H1 (cell line): ENCODE measurements around the gene DTNB. TPM values are rescaled to one million over a fixed set of nuclear protein-coding genes. Genes with fewer than 3 reads are reported as not detected.

ENCODE experiments used
- CTCF ChIA-PET: fragments of 300-600 bp; sonication (Branson Sonifier 250); formaldehyde crosslinking; loops from one replicate; lab custom pipeline; 2021; ENCODE audit not compliant: partially characterized antibody; lab: Charles Lee
- POLR2A ChIA-PET: fragments of 300-600 bp; sonication (Branson Sonifier 250); formaldehyde crosslinking; loops from one replicate; lab custom pipeline; 2021; ENCODE audit warnings: inconsistent platforms; ENCODE audit not compliant: partially characterized antibody; lab: Charles Lee
- DNase-seq, 2 experiments: peaks; one replicate each; pipeline versions ENCODE4 v3.0.0 to v3.0.0-alpha.2; 2010 to 2022; ENCODE audit warnings: low spot score in 2 of 2, low read depth in 1 of 2, mixed read lengths in 1 of 2
- FAIRE-seq: peaks from 2 replicates; lab custom pipeline; 2011; peaks lifted over from hg19 to GRCh38; lab: Jason Lieb, UNC
- H2AFZ ChIP-seq: 2 replicates; pipeline ENCODE4 v1.8.1; 2012; ENCODE audit warnings: low read length, inconsistent platforms
- H2AK5ac ChIP-seq: 2 replicates; pipeline ENCODE4 v1.6.1; 2013; ENCODE audit warnings: low read depth, low read length
- H2BK120ac ChIP-seq: replicated peaks from 2 replicates; pipeline ENCODE3; 2013; ENCODE audit warnings: low read depth, low read length, inconsistent platforms
- H2BK12ac ChIP-seq: 2 replicates; pipeline ENCODE4 v1.6.1; 2013; ENCODE audit warnings: low read depth, low read length
- H2BK15ac ChIP-seq: 2 replicates; pipeline ENCODE4 v1.6.1; 2013; ENCODE audit warnings: low read length
- H2BK20ac ChIP-seq: 2 replicates; pipeline ENCODE4 v1.6.1; 2013; ENCODE audit warnings: low read length
- H2BK5ac ChIP-seq: 2 replicates; pipeline ENCODE4 v1.6.1; 2013; ENCODE audit warnings: low read depth, low read length
- H3K14ac ChIP-seq: 2 replicates; pipeline ENCODE4 v1.6.1; 2013; ENCODE audit warnings: inconsistent platforms; ENCODE audit not compliant: insufficient read length
- H3K18ac ChIP-seq: 2 replicates; pipeline ENCODE4 v1.6.1; 2013; ENCODE audit warnings: low read length; ENCODE audit errors: extremely low read depth
- H3K23ac ChIP-seq: 2 replicates; pipeline ENCODE4 v1.6.1; 2013; ENCODE audit warnings: inconsistent platforms; ENCODE audit not compliant: insufficient read length
- H3K23me2 ChIP-seq: 2 replicates; pipeline ENCODE4 v1.6.1; 2013; ENCODE audit warnings: low read depth, low read length
- H3K27ac ChIP-seq: 2 replicates; pipeline ENCODE4 v1.6.1; 2011; ENCODE audit warnings: low read depth, low read length, inconsistent platforms
- H3K27me3 ChIP-seq, 4 experiments: replicated peaks in 1 of 4; 1 replicate in 1 of 4; 2 replicates in 3 of 4; pipeline versions ENCODE4 v1.6.1 to v1.8.1; 2011 to 2013; ENCODE audit warnings: low read length in 3 of 4, mild to moderate bottlenecking in 3 of 4, inconsistent platforms in 2 of 4, mixed read lengths in 2 of 4, moderate library complexity in 1 of 4; ENCODE audit not compliant: control insufficient read depth in 3 of 4, insufficient read depth in 3 of 4; ENCODE audit errors: extremely low read depth in 1 of 4
- H3K36me3 ChIP-seq, 4 experiments: 2 replicates each; pipeline versions ENCODE4 v1.6.1 to v1.8.1; 2011 to 2013; ENCODE audit warnings: mild to moderate bottlenecking in 4 of 4, low read length in 3 of 4, moderate library complexity in 2 of 4, control low read depth in 1 of 4, inconsistent platforms in 1 of 4; ENCODE audit not compliant: insufficient read depth in 4 of 4, control insufficient read depth in 2 of 4
- H3K4ac ChIP-seq: replicated peaks from 2 replicates; pipeline ENCODE3; 2013; ENCODE audit warnings: low read length, low read depth, mixed read lengths, inconsistent platforms; ENCODE audit not compliant: insufficient read length
- H3K4me1 ChIP-seq, 4 experiments: replicated peaks in 1 of 4; 1 replicate in 1 of 4; 2 replicates in 3 of 4; pipeline versions ENCODE4 v1.6.1 to v1.8.1; 2011 to 2013; ENCODE audit warnings: low read length in 3 of 4, inconsistent platforms in 2 of 4, mixed read lengths in 1 of 4; ENCODE audit not compliant: insufficient read depth in 4 of 4, control insufficient read depth in 3 of 4
- H3K4me2 ChIP-seq, 2 experiments: 2 replicates each; pipeline versions ENCODE4 v1.6.1 to v1.8.1; 2011 to 2013; ENCODE audit warnings: low read depth in 2 of 2, low read length in 2 of 2, control low read depth in 1 of 2, inconsistent platforms in 1 of 2, mild to moderate bottlenecking in 1 of 2; ENCODE audit not compliant: insufficient read depth in 1 of 2
- H3K4me3 ChIP-seq, 4 experiments: fragments of 200-600, 300-600 bp in 1 of 4; sonication (generic), shearing (Covaris generic), sonication (Bioruptor Twin) in 1 of 4; 2 replicates each; pipeline versions ENCODE4 v1.5.1 to v1.8.1; 2011 to 2016; ENCODE audit warnings: low read length in 4 of 4, low read depth in 3 of 4, control low read depth in 2 of 4, inconsistent platforms in 2 of 4, mild to moderate bottlenecking in 2 of 4, mixed read lengths in 1 of 4, moderate library complexity in 1 of 4; ENCODE audit not compliant: insufficient read depth in 2 of 4; ENCODE audit errors: extremely low read depth in 1 of 4
- H3K56ac ChIP-seq: replicated peaks from 2 replicates; pipeline ENCODE3; 2013; ENCODE audit warnings: low read depth, mild to moderate bottlenecking, mixed read lengths, low read length, inconsistent platforms; ENCODE audit not compliant: insufficient read length
- H3K79me1 ChIP-seq: 2 replicates; pipeline ENCODE4 v1.6.1; 2013; ENCODE audit warnings: low read depth, low read length, control low read depth
- H3K79me2 ChIP-seq, 2 experiments: 2 replicates each; pipeline versions ENCODE4 v1.6.1 to v1.8.1; 2012 to 2013; ENCODE audit warnings: low read length in 2 of 2, mild to moderate bottlenecking in 2 of 2, inconsistent platforms in 1 of 2; ENCODE audit not compliant: insufficient read depth in 2 of 2, control insufficient read depth in 1 of 2
- H3K9ac ChIP-seq, 4 experiments: replicated peaks in 1 of 4; 1 replicate in 1 of 4; 2 replicates in 3 of 4; pipeline versions ENCODE4 v1.6.1 to v1.8.1; 2011 to 2013; ENCODE audit warnings: low read depth in 3 of 4, low read length in 3 of 4, control low read depth in 2 of 4, mild to moderate bottlenecking in 2 of 4, moderate library complexity in 2 of 4, inconsistent platforms in 1 of 4; ENCODE audit errors: extremely low read depth in 1 of 4
- H3K9me3 ChIP-seq, 2 experiments: 2 replicates each; pipeline versions ENCODE4 v1.6.1 to v1.8.1; 2012 to 2013; ENCODE audit warnings: mild to moderate bottlenecking in 2 of 2, moderate library complexity in 2 of 2, control low read depth in 1 of 2, inconsistent platforms in 1 of 2, low read depth in 1 of 2, low read length in 1 of 2, mixed read lengths in 1 of 2; ENCODE audit not compliant: insufficient read depth in 2 of 2
- H4K20me1 ChIP-seq, 2 experiments: replicated peaks in 1 of 2; 2 replicates each; pipeline versions ENCODE3 to v1.8.1; 2011 to 2013; ENCODE audit warnings: inconsistent platforms in 2 of 2, low read length in 2 of 2, mild to moderate bottlenecking in 1 of 2; ENCODE audit not compliant: insufficient read depth in 2 of 2, control insufficient read depth in 1 of 2
- H4K5ac ChIP-seq: 2 replicates; pipeline ENCODE4 v1.6.1; 2013; ENCODE audit warnings: low read length, low read depth, mixed read lengths, inconsistent platforms; ENCODE audit not compliant: insufficient read length
- H4K8ac ChIP-seq: 2 replicates; pipeline ENCODE4 v1.8.0; 2013; ENCODE audit warnings: mild to moderate bottlenecking, moderate library complexity, low read length, inconsistent platforms; ENCODE audit not compliant: insufficient read depth; ENCODE audit errors: extremely low read depth
- H4K91ac ChIP-seq: replicated peaks from 2 replicates; pipeline ENCODE3; 2013; ENCODE audit warnings: low read length, mixed read lengths, inconsistent platforms; ENCODE audit not compliant: insufficient read length
- CHD2 ChIP-seq: IDR thresholded peaks from 2 replicates; pipeline ENCODE4 v1.6.1; 2012; ENCODE audit warnings: low read length, improper control_type of control experiment
- JUN ChIP-seq: IDR thresholded peaks from 2 replicates; pipeline ENCODE4 v1.6.1; 2011; ENCODE audit warnings: low read depth, mild to moderate bottlenecking, improper control_type of control experiment, low read length
- JUND ChIP-seq: IDR thresholded peaks from 2 replicates; pipeline ENCODE4 v1.6.1; 2011; ENCODE audit warnings: mild to moderate bottlenecking, improper control_type of control experiment, low read length
- SAP30 ChIP-seq: fragments of 300-600 bp; sonication (generic); IDR thresholded peaks from 2 replicates; pipeline ENCODE4 v1.7.1; 2012; ENCODE audit warnings: low read length, moderate library complexity, mild to moderate bottlenecking, inconsistent platforms; ENCODE audit not compliant: insufficient read depth, insufficient replicate concordance
- WGBS, 2 experiments: shearing (Covaris generic) in 1 of 2; methylation state at CpG; one replicate each; pipeline versions ENCODE4 v1.1.6 to v1.1.7; 2013 to 2015; ENCODE audit warnings: low lambda C conversion rate in 2 of 2, mixed read lengths in 2 of 2, inconsistent platforms in 1 of 2, low coverage in 1 of 2, missing lambda C conversion rate in 1 of 2; ENCODE audit not compliant: insufficient replicate concordance in 2 of 2, insufficient coverage in 1 of 2, insufficient read length in 1 of 2; ENCODE audit errors: extremely low coverage in 1 of 2, missing lambda C conversion rate in 1 of 2; 5-methylcytosine and 5-hydroxymethylcytosine counted together
- polyA plus RNA-seq, 7 experiments: library from polyadenylated mRNA; depleted of rRNA in 3 of 7; stranded (reverse) in 5 of 7; unstranded in 2 of 7; fragments of >200 nt in 5 of 7; fragments of 200-250 nt in 2 of 7; gene quantifications; 1 replicate in 5 of 7; 2 replicates in 1 of 7; 4 replicates in 1 of 7; pipeline versions ENCODE4 v1.2.1 to v1.2.3, GENCODE V29; 2011 to 2013; ENCODE audit warnings: missing spikeins in 2 of 7, mixed read lengths in 2 of 7
- total RNA-seq: library from RNA; stranded (reverse); fragmentation: NEBNext Ultra II Directional; extraction: Animal tissue kit (Norgen Biotek cat#: 25700); gene quantifications from 2 replicates; pipeline ENCODE4 v1.2.1, GENCODE V29; 2021

DTNB gene
- total and polyA plus RNA-seq, 2 of the 8 experiments (the other 6 are each of a cell fraction or from before 2014, with no cell fraction given), result 39.6 to 49.5 TPM

GRCh38 chr2:25478736-25479135, 194.6 kb downstream of the DTNB start:
- Histone ChIP-seq H2BK20ac (no peak overlapping the region), H3K9me3 (0 out of 4 replicates have a peak, but pooled peaks cover 3 to 4% of the 10 kb centered on the region in 2 experiments), H3K79me2 (no peaks in the 10 kb centered on the region; a peak in 1 of 4 replicates), H3K9ac (no peak overlapping the region), H3K27ac (no peak overlapping the region), H3K4me3 (no peak overlapping the region), H3K14ac (no peak overlapping the region), H3K23me2 (no peaks in the 10 kb centered on the region), H3K4me2 (no peak overlapping the region), H3K27me3 (no peaks in the 10 kb centered on the region), H4K8ac (no peak overlapping the region), H3K4ac (no peak overlapping the region), H2BK120ac (no peak overlapping the region), H4K5ac (no peak overlapping the region), H4K91ac (no peak overlapping the region), H2BK15ac (no peak overlapping the region), H3K79me1 (no peaks in the 10 kb centered on the region), H3K56ac (no peak overlapping the region), H4K20me1 (peaks cover 0 to 2% of the 10 kb centered on the region in 2 experiments), H3K4me1 (no peaks in the 10 kb centered on the region), H3K36me3 (peaks cover 0 to 6% (median 0%) of the 10 kb centered on the region in 4 experiments; a peak in 1 of 8 replicates), H2BK12ac (no peak overlapping the region), H3K18ac (no peak overlapping the region), H2AFZ (no peak overlapping the region), H2AK5ac (no peak overlapping the region), H2BK5ac (no peak overlapping the region), H3K23ac (no peak overlapping the region)
- TF ChIP-seq CHD2 (no peak), JUND (no peak), SAP30 (no peak), JUN (no peak)
- WGBS, 2 experiments, result 91% methylated on average over 11 of the region's 11 CpGs; no CpG with 5 or more reads in 1 of the 2 experiments
- DNase-seq (no peak), FAIRE-seq (no peak)
- CTCF ChIA-PET, result interaction anchor here (0.7 to 1.9 kb wide), 3 partner anchors 12 to 103 kb away, joined by 3 to 4 read pairs (median 4); no protein-coding TSS in a partner anchor
- POLR2A ChIA-PET, result no interaction called here
